Fibroblast of mammary gland (primary cell): ENCODE measurements around the gene CD300LD.

ENCODE experiments used
- DNase-seq: peaks from one replicate; pipeline ENCODE4 v3.0.0-alpha.2; 2010; ENCODE audit warnings: low read depth
- H3K4me3 ChIP-seq: 2 replicates; pipeline ENCODE4 v1.5.1; 2011; ENCODE audit warnings: low read depth, mild to moderate bottlenecking, low read length, moderate library complexity; ENCODE audit not compliant: control insufficient read depth
- CTCF ChIP-seq: conservative IDR thresholded peaks from 2 replicates; pipeline ENCODE4 v1.5.1; 2011; ENCODE audit warnings: low read depth, low read length, inconsistent platforms; ENCODE audit not compliant: control insufficient read depth, insufficient read depth

CD300LD gene

DNA sequence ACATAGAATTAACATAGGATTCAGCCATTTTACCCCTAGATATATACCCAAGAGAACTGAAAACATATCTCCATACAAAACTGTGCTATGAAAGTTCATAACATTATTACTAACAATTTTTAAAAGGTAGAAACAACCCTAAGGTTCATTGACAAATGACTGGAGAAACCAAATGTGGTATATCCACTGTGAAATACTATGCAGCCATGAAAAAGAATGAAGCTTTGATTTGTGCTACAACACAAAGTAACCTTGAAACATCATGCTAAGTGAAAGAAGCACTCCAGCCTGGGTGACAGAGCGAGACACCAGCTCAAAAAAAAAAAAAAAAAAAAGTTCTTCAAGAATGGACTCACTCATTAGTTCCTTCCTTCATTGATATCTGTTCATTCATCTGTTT lies 580 bp downstream of the CD300LD start:
- TF ChIP-seq CTCF: no peak
- no peak for DNase-seq
- no peak overlapping the region for H3K4me3 ChIP-seq

DNA sequence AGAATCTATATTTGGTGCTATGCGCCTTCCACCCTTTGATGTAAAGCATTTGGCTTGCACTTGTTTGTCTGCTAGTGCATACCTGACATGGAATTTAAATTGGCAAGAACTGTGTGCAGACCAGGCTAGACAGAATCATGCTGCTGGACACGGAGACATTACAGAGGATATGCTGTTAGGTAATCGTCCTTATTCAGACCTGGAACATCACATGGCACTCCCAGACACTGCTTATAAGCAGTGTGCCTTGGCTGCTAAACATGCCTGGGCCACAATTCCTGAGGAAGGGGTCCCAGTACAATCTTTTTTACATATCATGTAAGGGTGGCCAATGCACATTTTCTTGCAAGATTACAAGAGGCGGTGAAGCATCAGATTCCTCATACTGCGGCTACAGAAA lies 6.4 kb downstream of the CD300LD start:
- TF ChIP-seq CTCF: no peak
- DNase-seq: no peak
- no peak overlapping the region for H3K4me3 ChIP-seq

GRCh38 chr17:74584292-74585060 lies 7.6 kb downstream of the CD300LD start:
- no peak for TF ChIP-seq CTCF
- H3K4me3 ChIP-seq: no peak overlapping the region
- DNase-seq: no peak

GRCh38 chr17:74582633-74583032 lies 9.4 kb downstream of the CD300LD start:
- no peak for DNase-seq
- H3K4me3 ChIP-seq: no peak overlapping the region
- no peak for TF ChIP-seq CTCF

DNA sequence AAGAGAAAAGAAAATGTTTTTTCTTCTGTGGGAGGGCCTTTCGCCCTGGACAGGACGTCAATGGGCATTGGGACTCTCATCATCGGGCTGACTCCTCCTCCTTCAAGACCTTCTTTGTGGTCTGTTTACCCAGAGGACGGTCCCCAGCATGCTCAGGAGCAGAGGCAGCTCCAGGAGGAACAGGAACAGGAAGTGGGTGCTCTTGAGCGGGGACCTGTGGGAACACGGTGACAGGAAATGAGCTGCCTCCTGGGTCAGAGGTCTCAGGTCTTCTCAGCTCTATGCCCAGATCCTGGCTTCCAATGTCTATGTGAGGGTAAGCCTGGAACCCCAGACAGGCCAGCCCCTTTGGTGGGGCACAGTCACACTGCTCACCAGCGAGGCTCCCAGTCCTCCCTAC lies 12.2 kb downstream of the CD300LD start:
- no peak for TF ChIP-seq CTCF
- no peak overlapping the region for H3K4me3 ChIP-seq
- DNase-seq: no peak

GRCh38 chr17:74578979-74579378 lies 13.1 kb downstream of the CD300LD start:
- TF ChIP-seq CTCF: no peak
- no peak overlapping the region for H3K4me3 ChIP-seq
- DNase-seq: no peak
